Measurements from ENCODE around the gene B3GNT4. TPM values are rescaled to one million over a fixed set of nuclear protein-coding genes. Genes with fewer than 3 reads are reported as not detected.

B3GNT4 gene
- total RNA-seq, 1 experiment from 2014 or later: 0.07 TPM

- no peaks in the 10 kb centered on the region for H3K9me2 ChIP-seq (replicated peaks; ENCODE audit: insufficient read depth, low read length)
- DNase-seq: no peak
- no peak overlapping the region for H3K4me3 ChIP-seq (ENCODE audit: low read length)
- peaks cover 7% of the 10 kb centered on the region for H3K36me3 ChIP-seq (ENCODE audit: insufficient read depth, low read length)
- H3K9ac ChIP-seq (ENCODE audit: low read length): no peak overlapping the region
- H4K20me1 ChIP-seq (ENCODE audit: insufficient read depth, low read depth, low read length): peaks cover 8% of the 10 kb centered on the region; the same call in 1 of the 2 replicates
- no peaks in the 10 kb centered on the region for H3K79me2 ChIP-seq (ENCODE audit: low read length)
- no peak overlapping the region for H2AFZ ChIP-seq (ENCODE audit: low read length)
- H3K4me1 ChIP-seq (ENCODE audit: low read length): peaks cover 6% of the 10 kb centered on the region
- H3K27ac ChIP-seq (ENCODE audit: low read length): no peak overlapping the region
- H3K27me3 ChIP-seq (ENCODE audit: low read length): no peaks in the 10 kb centered on the region
- H3K9me3 ChIP-seq (ENCODE audit: low read length): no peaks in the 10 kb centered on the region
- no peak overlapping the region for H3K4me2 ChIP-seq (ENCODE audit: low read depth, low read length, poor library complexity, severe bottlenecking)
Measured at GRCh38 chr12:122204167-122205052, 901 bp downstream of the B3GNT4 start.

- no peak for DNase-seq
- H3K4me2 ChIP-seq (ENCODE audit: low read depth, low read length, poor library complexity, severe bottlenecking): no peak overlapping the region
- H3K4me3 ChIP-seq (ENCODE audit: low read length): no peak overlapping the region
- H3K27ac ChIP-seq (ENCODE audit: low read length): no peak overlapping the region
- H4K20me1 ChIP-seq (ENCODE audit: insufficient read depth, low read depth, low read length): peaks cover 8% of the 10 kb centered on the region; the same call in 1 of the 2 replicates
- H3K79me2 ChIP-seq (ENCODE audit: low read length): no peaks in the 10 kb centered on the region
- no peak overlapping the region for H2AFZ ChIP-seq (ENCODE audit: low read length)
- H3K36me3 ChIP-seq (ENCODE audit: insufficient read depth, low read length): peaks cover 12% of the 10 kb centered on the region
- H3K9me3 ChIP-seq (ENCODE audit: low read length): no peaks in the 10 kb centered on the region
- H3K9ac ChIP-seq (ENCODE audit: low read length): no peak overlapping the region
- H3K9me2 ChIP-seq (replicated peaks; ENCODE audit: insufficient read depth, low read length): no peaks in the 10 kb centered on the region
- H3K27me3 ChIP-seq (ENCODE audit: low read length): no peaks in the 10 kb centered on the region
- H3K4me1 ChIP-seq (ENCODE audit: low read length): peaks cover 6% of the 10 kb centered on the region
Measured at GRCh38 chr12:122205053-122205925, 1.8 kb downstream of the B3GNT4 start.

DNA sequence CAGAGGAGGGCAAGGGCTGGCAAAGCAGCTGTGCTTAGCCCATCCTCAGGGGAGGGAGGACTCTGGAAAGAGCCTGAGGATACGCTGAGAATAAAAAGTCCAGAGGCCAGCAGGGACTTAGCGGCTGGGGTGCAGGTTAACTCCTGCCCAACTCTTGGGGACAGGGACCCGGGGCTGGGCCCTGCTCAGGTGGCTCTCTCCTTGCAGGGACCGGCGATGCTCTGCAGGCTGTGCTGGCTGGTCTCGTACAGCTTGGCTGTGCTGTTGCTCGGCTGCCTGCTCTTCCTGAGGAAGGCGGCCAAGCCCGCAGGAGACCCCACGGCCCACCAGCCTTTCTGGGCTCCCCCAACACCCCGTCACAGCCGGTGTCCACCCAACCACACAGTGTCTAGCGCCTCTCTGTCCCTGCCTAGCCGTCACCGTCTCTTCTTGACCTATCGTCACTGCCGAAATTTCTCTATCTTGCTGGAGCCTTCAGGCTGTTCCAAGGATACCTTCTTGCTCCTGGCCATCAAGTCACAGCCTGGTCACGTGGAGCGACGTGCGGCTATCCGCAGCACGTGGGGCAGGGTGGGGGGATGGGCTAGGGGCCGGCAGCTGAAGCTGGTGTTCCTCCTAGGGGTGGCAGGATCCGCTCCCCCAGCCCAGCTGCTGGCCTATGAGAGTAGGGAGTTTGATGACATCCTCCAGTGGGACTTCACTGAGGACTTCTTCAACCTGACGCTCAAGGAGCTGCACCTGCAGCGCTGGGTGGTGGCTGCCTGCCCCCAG lies 2.8 kb downstream of the B3GNT4 start:
- Histone ChIP-seq H3K4me1 (ENCODE audit: low read length) (peaks cover 6% of the 10 kb centered on the region), H3K9me2 (replicated peaks; ENCODE audit: insufficient read depth, low read length) (no peaks in the 10 kb centered on the region), H3K4me2 (ENCODE audit: low read depth, low read length, poor library complexity, severe bottlenecking) (no peak overlapping the region), H3K27ac (ENCODE audit: low read length) (no peak overlapping the region), H4K20me1 (ENCODE audit: insufficient read depth, low read depth, low read length) (peaks cover 8% of the 10 kb centered on the region; the same call in 1 of the 2 replicates), H3K79me2 (ENCODE audit: low read length) (no peaks in the 10 kb centered on the region), H3K36me3 (ENCODE audit: insufficient read depth, low read length) (peaks cover 13% of the 10 kb centered on the region), H3K27me3 (ENCODE audit: low read length) (no peaks in the 10 kb centered on the region), H3K9me3 (ENCODE audit: low read length) (no peaks in the 10 kb centered on the region), H2AFZ (ENCODE audit: low read length) (no peak overlapping the region), H3K9ac (ENCODE audit: low read length) (no peak overlapping the region), H3K4me3 (ENCODE audit: low read length) (no peak overlapping the region)
- no peak for DNase-seq

GRCh38 chr12:122206976-122207375 lies 3.5 kb downstream of the B3GNT4 start:
- H3K9ac ChIP-seq (ENCODE audit: low read length): no peak overlapping the region

GRCh38 chr12:122207391-122207790 lies 3.9 kb downstream of the B3GNT4 start:
- Histone ChIP-seq H3K4me3 (ENCODE audit: low read length) (no peak overlapping the region), H3K9ac (ENCODE audit: low read length) (no peak overlapping the region), H2AFZ (ENCODE audit: low read length) (no peak overlapping the region), H3K9me2 (replicated peaks; ENCODE audit: insufficient read depth, low read length) (no peaks in the 10 kb centered on the region), H3K9me3 (ENCODE audit: low read length) (no peaks in the 10 kb centered on the region), H3K4me1 (ENCODE audit: low read length) (peaks cover 6% of the 10 kb centered on the region), H4K20me1 (ENCODE audit: insufficient read depth, low read depth, low read length) (peaks cover 8% of the 10 kb centered on the region; the same call in 1 of the 2 replicates), H3K27me3 (ENCODE audit: low read length) (no peaks in the 10 kb centered on the region), H3K4me2 (ENCODE audit: low read depth, low read length, poor library complexity, severe bottlenecking) (no peak overlapping the region), H3K27ac (ENCODE audit: low read length) (no peak overlapping the region), H3K79me2 (ENCODE audit: low read length) (no peaks in the 10 kb centered on the region), H3K36me3 (ENCODE audit: insufficient read depth, low read length) (peaks cover 21% of the 10 kb centered on the region)
- DNase-seq: no peak

More at GRCh38 chr12:122206976-122207375, 3.5 kb downstream of the B3GNT4 start:
- H3K9me2 ChIP-seq (replicated peaks; ENCODE audit: insufficient read depth, low read length): no peaks in the 10 kb centered on the region
- H3K79me2 ChIP-seq (ENCODE audit: low read length): no peaks in the 10 kb centered on the region
- peaks cover 17% of the 10 kb centered on the region for H3K36me3 ChIP-seq (ENCODE audit: insufficient read depth, low read length)
- no peak for DNase-seq
- H3K4me2 ChIP-seq (ENCODE audit: low read depth, low read length, poor library complexity, severe bottlenecking): no peak overlapping the region
- no peak overlapping the region for H3K4me3 ChIP-seq (ENCODE audit: low read length)
- peaks cover 6% of the 10 kb centered on the region for H3K4me1 ChIP-seq (ENCODE audit: low read length)
- H3K27me3 ChIP-seq (ENCODE audit: low read length): no peaks in the 10 kb centered on the region
- H4K20me1 ChIP-seq (ENCODE audit: insufficient read depth, low read depth, low read length): peaks cover 8% of the 10 kb centered on the region; the same call in 1 of the 2 replicates
- H3K9me3 ChIP-seq (ENCODE audit: low read length): no peaks in the 10 kb centered on the region
- no peak overlapping the region for H2AFZ ChIP-seq (ENCODE audit: low read length)
- no peak overlapping the region for H3K27ac ChIP-seq (ENCODE audit: low read length)

GRCh38 chr12:122208073-122208820 lies 4.7 kb downstream of the B3GNT4 start:
- H3K79me2 ChIP-seq (ENCODE audit: low read length): no peaks in the 10 kb centered on the region
- H3K4me1 ChIP-seq (ENCODE audit: low read length): peaks cover 4% of the 10 kb centered on the region
- no peaks in the 10 kb centered on the region for H3K9me2 ChIP-seq (replicated peaks; ENCODE audit: insufficient read depth, low read length)
- no peak overlapping the region for H2AFZ ChIP-seq (ENCODE audit: low read length)
- no peak overlapping the region for H3K4me2 ChIP-seq (ENCODE audit: low read depth, low read length, poor library complexity, severe bottlenecking)
- no peaks in the 10 kb centered on the region for H3K27me3 ChIP-seq (ENCODE audit: low read length)
- H3K4me3 ChIP-seq (ENCODE audit: low read length): no peak overlapping the region
- peaks cover 22% of the 10 kb centered on the region for H3K36me3 ChIP-seq (ENCODE audit: insufficient read depth, low read length)
- peaks cover 8% of the 10 kb centered on the region; the same call in 1 of the 2 replicates for H4K20me1 ChIP-seq (ENCODE audit: insufficient read depth, low read depth, low read length)
- no peak for DNase-seq
- H3K27ac ChIP-seq (ENCODE audit: low read length): no peak overlapping the region
- no peaks in the 10 kb centered on the region for H3K9me3 ChIP-seq (ENCODE audit: low read length)
- no peak overlapping the region for H3K9ac ChIP-seq (ENCODE audit: low read length)

DNA sequence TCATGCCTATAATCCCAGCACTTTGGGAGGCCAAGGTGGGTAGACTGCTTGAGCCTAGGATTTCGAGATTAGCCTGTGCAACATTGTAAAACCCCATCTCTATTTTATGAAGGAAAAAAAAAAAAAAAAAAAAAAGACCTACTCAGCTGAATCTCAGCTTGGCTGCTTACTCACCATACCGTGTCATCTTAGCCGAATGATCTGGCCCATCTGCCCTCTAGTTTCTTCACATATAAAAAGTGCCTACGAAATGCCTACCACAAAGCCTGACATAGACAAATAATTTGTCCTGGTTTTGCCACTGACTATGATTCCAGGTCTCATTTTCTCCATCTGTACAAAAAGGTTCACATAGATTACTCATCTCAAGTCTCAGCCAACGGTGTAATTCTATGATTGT lies 12.3 kb downstream of the B3GNT4 start:
- Histone ChIP-seq H3K9me2 (replicated peaks; ENCODE audit: insufficient read depth, low read length) (no peaks in the 10 kb centered on the region), H3K4me1 (ENCODE audit: low read length) (no peaks in the 10 kb centered on the region), H3K79me2 (ENCODE audit: low read length) (peaks cover 17% of the 10 kb centered on the region), H3K9me3 (ENCODE audit: low read length) (no peaks in the 10 kb centered on the region), H3K4me2 (ENCODE audit: low read depth, low read length, poor library complexity, severe bottlenecking) (no peak overlapping the region), H3K9ac (ENCODE audit: low read length) (no peak overlapping the region), H3K36me3 (ENCODE audit: insufficient read depth, low read length) (peaks cover 51% of the 10 kb centered on the region), H4K20me1 (ENCODE audit: insufficient read depth, low read depth, low read length) (no peaks in the 10 kb centered on the region), H3K27me3 (ENCODE audit: low read length) (no peaks in the 10 kb centered on the region), H2AFZ (ENCODE audit: low read length) (no peak overlapping the region), H3K4me3 (ENCODE audit: low read length) (no peak overlapping the region), H3K27ac (ENCODE audit: low read length) (no peak overlapping the region)
- no peak for DNase-seq

All from Karpas-422 (cell line).